Measurements from ENCODE around the gene NPW. TPM values are rescaled to one million over a fixed set of nuclear protein-coding genes. Genes with fewer than 3 reads are reported as not detected.
A peak's percentile ranks its signal among the peaks of the same experiment; 100 is the strongest.

Gene NPW
- total RNA-seq, 2 experiments from 2014 or later = 0.85 to 3.7 TPM

DNA sequence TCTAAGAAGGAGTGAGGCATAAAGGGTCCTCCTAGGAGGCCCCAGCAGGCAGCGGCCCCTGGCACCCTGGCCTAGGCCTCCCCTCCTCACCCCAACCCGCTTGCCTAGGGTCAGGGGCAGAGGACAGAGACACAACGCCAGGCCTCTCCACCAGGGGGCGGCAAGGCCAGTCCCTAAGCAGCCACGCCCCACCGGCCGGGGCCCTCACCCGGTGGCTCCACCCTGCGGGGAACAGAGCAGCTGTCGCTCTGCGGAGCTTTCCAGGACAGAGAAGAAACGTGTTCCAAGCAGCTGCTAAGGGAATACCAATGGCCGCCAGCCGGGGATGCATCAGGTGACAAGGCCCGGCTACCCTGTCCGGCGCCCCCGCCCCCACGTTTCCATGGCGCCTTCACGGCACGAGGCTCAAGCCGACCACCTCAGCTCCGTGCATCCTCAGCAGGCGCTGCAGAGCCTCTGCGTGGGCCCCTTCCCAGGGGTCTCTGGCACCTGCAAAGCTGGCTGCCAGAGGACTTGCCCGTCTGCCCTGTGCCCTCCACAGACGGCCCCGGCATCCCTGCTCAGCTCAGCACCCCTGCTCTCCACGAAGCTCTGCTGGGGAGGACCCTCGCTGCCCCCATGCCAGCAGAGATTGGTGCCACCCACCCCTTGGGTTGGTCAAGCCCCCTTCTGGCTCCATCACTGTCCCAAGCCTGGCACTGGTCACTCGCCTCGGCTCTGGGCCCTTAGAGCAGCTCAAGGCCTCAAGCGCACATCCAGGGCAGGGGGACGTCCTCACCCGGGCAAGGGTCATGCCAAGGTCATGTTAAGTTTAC lies 15.6 kb upstream of the NPW start:
- no TSS peak for BruUV-seq (replicated peaks)
- Histone ChIP-seq H3K4me3 (ENCODE audit: low read depth, low read length, poor library complexity, severe bottlenecking) (no peak overlapping the region), H3K4me2 (ENCODE audit: low read length) (peak overlapping the region; percentile 26; the same call in 1 of the 2 replicates), H3K9me3 (ENCODE audit: low read length) (no peaks in the 10 kb centered on the region), H3K36me3 (ENCODE audit: insufficient read depth, low read length) (peaks cover 62% of the 10 kb centered on the region), H4K20me1 (ENCODE audit: insufficient read depth, low read length) (peaks cover 8% of the 10 kb centered on the region), H2AFZ (ENCODE audit: low read length) (no peak overlapping the region), H3K9me2 (ENCODE audit: insufficient read depth, low read length) (no peaks in the 10 kb centered on the region), H3K4me1 (ENCODE audit: insufficient read depth, low read length, poor library complexity, severe bottlenecking) (peaks cover 29% of the 10 kb centered on the region), H3K79me2 (ENCODE audit: insufficient read depth, low read depth, low read length) (peaks cover 28% of the 10 kb centered on the region), H3K27ac (ENCODE audit: low read depth, low read length, poor library complexity, severe bottlenecking) (no peak overlapping the region)
- ChIA-PET CTCF (ENCODE audit: unreplicated experiment) (no interaction called here), POLR2A (interaction anchor here (1.3 kb wide), 1 partner anchor 151 kb away, joined by 4 read pairs; the partner anchor contains the start of gene TRAF7)
- TF ChIP-seq, protein P1, sequence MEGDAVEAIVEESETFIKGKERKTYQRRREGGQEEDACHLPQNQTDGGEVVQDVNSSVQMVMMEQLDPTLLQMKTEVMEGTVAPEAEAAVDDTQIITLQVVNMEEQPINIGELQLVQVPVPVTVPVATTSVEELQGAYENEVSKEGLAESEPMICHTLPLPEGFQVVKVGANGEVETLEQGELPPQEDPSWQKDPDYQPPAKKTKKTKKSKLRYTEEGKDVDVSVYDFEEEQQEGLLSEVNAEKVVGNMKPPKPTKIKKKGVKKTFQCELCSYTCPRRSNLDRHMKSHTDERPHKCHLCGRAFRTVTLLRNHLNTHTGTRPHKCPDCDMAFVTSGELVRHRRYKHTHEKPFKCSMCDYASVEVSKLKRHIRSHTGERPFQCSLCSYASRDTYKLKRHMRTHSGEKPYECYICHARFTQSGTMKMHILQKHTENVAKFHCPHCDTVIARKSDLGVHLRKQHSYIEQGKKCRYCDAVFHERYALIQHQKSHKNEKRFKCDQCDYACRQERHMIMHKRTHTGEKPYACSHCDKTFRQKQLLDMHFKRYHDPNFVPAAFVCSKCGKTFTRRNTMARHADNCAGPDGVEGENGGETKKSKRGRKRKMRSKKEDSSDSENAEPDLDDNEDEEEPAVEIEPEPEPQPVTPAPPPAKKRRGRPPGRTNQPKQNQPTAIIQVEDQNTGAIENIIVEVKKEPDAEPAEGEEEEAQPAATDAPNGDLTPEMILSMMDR (conservative IDR thresholded peaks at IDR 0.05; ENCODE audit: low read length) = peak; percentile 94
- TF ChIP-seq EZH2phosphoT487 (IDR thresholded peaks at IDR 0.05; ENCODE audit: borderline replicate concordance, low read depth, low read length) = no peak
- DNase-seq (ENCODE audit: low spot score) = peak; percentile 93
- intact Hi-C loops (cut with micrococcal nuclease; ENCODE audit: unreplicated experiment) = no loop called here

DNA sequence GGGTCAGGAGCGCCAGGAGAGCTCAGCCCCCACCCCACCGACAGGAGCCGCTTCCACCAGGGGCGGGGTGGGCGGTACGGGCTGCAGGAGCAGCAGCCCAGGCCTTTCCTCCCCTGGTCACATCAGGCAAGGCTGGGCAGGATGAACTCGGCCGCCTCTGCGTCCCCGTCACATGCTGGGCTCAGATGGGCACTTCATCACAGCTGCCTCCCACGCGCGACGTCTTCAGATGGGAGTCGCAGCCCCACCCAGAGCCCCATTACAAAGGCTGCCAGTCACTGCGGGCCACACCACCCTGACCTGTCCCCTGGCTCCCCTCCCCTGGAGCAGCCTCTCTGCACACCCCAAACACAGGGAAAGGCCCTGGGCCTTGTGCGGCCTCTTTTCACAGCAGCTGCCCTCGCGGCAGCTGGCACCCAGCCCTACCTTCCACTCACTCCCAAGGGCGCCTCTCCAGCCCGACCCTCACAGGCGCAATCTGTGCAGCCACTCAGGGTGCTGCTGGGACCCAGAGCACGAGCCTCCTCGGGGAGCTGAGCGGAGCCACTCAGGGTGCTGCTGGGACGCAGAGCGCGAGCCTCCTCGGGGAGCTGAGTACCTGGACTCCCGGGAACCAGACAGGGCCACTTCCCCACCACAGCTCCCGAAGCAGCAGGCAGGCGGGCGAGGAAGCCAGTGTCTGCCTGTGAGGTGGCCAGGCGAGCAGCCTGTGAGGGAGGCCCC lies 14.6 kb upstream of the NPW start:
- H4K20me1 ChIP-seq (ENCODE audit: insufficient read depth, low read length) = peaks cover 10% of the 10 kb centered on the region
- H3K9me2 ChIP-seq (ENCODE audit: insufficient read depth, low read length) = no peaks in the 10 kb centered on the region
- peaks cover 34% of the 10 kb centered on the region for H3K79me2 ChIP-seq (ENCODE audit: insufficient read depth, low read depth, low read length)
- DNase-seq (ENCODE audit: low spot score) = no peak
- POLR2A ChIA-PET = interaction anchor here (1.3 kb wide), 1 partner anchor 151 kb away, joined by 4 read pairs; the partner anchor contains the start of gene TRAF7
- H3K4me2 ChIP-seq (ENCODE audit: low read length) = peak overlapping the region; percentile 26; the same call in 1 of the 2 replicates
- peaks cover 29% of the 10 kb centered on the region for H3K4me1 ChIP-seq (ENCODE audit: insufficient read depth, low read length, poor library complexity, severe bottlenecking)
- no peaks in the 10 kb centered on the region for H3K9me3 ChIP-seq (ENCODE audit: low read length)
- CTCF ChIA-PET (ENCODE audit: unreplicated experiment) = no interaction called here
- TF ChIP-seq, protein P1 (conservative IDR thresholded peaks at IDR 0.05; ENCODE audit: low read length) = no peak
- no peak for TF ChIP-seq EZH2phosphoT487 (IDR thresholded peaks at IDR 0.05; ENCODE audit: borderline replicate concordance, low read depth, low read length)
- no peak overlapping the region for H2AFZ ChIP-seq (ENCODE audit: low read length)
- intact Hi-C loops (cut with micrococcal nuclease; ENCODE audit: unreplicated experiment) = no loop called here
- peaks cover 53% of the 10 kb centered on the region for H3K36me3 ChIP-seq (ENCODE audit: insufficient read depth, low read length)
- no peak overlapping the region for H3K27ac ChIP-seq (ENCODE audit: low read depth, low read length, poor library complexity, severe bottlenecking)
- H3K4me3 ChIP-seq (ENCODE audit: low read depth, low read length, poor library complexity, severe bottlenecking) = no peak overlapping the region
- no TSS peak for BruUV-seq (replicated peaks)

All from OCI-LY7 (cell line).